OCI-LY7 (cell line): ENCODE data around the gene CES4A.

Experiments used
- CTCF ChIP-seq: fragments of 200-600 bp; sonication (generic); conservative IDR thresholded peaks from 2 replicates; pipeline ENCODE4 v1.5.1; 2014; ENCODE audit warnings: mild to moderate bottlenecking, antibody characterized with exemption, low read length, moderate library complexity, mixed read lengths
- EZH2phosphoT487 ChIP-seq: fragments of 200-600 bp; sonication (generic); IDR thresholded peaks from 2 replicates; pipeline ENCODE4 v1.6.1; 2018; ENCODE audit warnings: low read depth, borderline replicate concordance, mild to moderate bottlenecking, mixed run types, antibody characterized with exemption, low read length, moderate library complexity, mixed read lengths

GRCh38 chr16:67017421-67017750 is 29.0 kb downstream of the CES4A start:
- no peak for TF ChIP-seq CTCF
- TF ChIP-seq EZH2phosphoT487: no peak
